ENCODE measurements around the gene RRP1. TPM values are rescaled to one million over a fixed set of nuclear protein-coding genes. Genes with fewer than 3 reads are reported as not detected.

Gene RRP1
- total RNA-seq, 2 experiments from 2014 or later: 50.3 to 55.0 TPM

DNA sequence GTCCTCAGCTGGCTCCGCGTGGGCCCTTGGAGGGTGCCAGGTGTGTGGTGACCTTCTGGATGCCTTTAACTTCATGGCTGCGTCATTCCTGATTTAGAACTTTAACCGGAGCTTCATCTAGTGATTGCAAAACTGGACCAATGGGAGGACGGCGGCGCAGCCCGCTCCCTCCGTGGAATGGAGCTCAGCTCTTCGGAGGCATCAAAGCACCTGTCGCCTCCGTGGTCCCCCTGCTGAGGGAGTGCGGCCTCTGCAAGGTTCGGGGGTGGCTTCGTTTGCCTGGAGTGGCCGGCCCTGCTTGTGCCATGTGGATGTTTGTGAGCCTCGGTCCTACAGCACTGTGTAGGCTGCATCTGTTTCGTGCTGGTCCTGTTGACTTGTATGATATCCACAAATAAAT lies 27.5 kb upstream of the RRP1 start:
- no peaks in the 10 kb centered on the region for H3K79me2 ChIP-seq (ENCODE audit: insufficient read depth, low read depth, low read length)
- no peak overlapping the region for H2AFZ ChIP-seq (ENCODE audit: low read length)
- no peak for DNase-seq (ENCODE audit: low spot score)
- no peaks in the 10 kb centered on the region for H3K9me3 ChIP-seq (ENCODE audit: low read length)
- no peaks in the 10 kb centered on the region for H3K9me2 ChIP-seq (ENCODE audit: insufficient read depth, low read length)
- no peak overlapping the region for H3K4me2 ChIP-seq (ENCODE audit: low read length)
- H3K4me1 ChIP-seq (ENCODE audit: insufficient read depth, low read length, poor library complexity, severe bottlenecking): no peaks in the 10 kb centered on the region
- no peaks in the 10 kb centered on the region for H3K36me3 ChIP-seq (ENCODE audit: insufficient read depth, low read length)
- no TSS peak for BruUV-seq (replicated peaks)
- H3K4me3 ChIP-seq (ENCODE audit: low read depth, low read length, poor library complexity, severe bottlenecking): no peak overlapping the region
- ChIA-PET CTCF (ENCODE audit: unreplicated experiment) (no interaction called here), POLR2A (no interaction called here)
- TF ChIP-seq CTCF (conservative IDR thresholded peaks at IDR 0.05; ENCODE audit: low read length) (no peak), EZH2phosphoT487 (IDR thresholded peaks at IDR 0.05; ENCODE audit: borderline replicate concordance, low read depth, low read length) (no peak)
- intact Hi-C loops (cut with micrococcal nuclease; ENCODE audit: unreplicated experiment): no loop called here
- no peaks in the 10 kb centered on the region for H4K20me1 ChIP-seq (ENCODE audit: insufficient read depth, low read length)
- H3K27ac ChIP-seq (ENCODE audit: low read depth, low read length, poor library complexity, severe bottlenecking): no peak overlapping the region

GRCh38 chr21:43762303-43763128 lies 26.9 kb upstream of the RRP1 start:
- Histone ChIP-seq H3K4me3 (ENCODE audit: low read depth, low read length, poor library complexity, severe bottlenecking) (no peak overlapping the region), H2AFZ (ENCODE audit: low read length) (no peak overlapping the region), H3K79me2 (ENCODE audit: insufficient read depth, low read depth, low read length) (no peaks in the 10 kb centered on the region), H3K27ac (ENCODE audit: low read depth, low read length, poor library complexity, severe bottlenecking) (no peak overlapping the region), H3K9me2 (ENCODE audit: insufficient read depth, low read length) (no peaks in the 10 kb centered on the region), H3K4me2 (ENCODE audit: low read length) (no peak overlapping the region), H3K9me3 (ENCODE audit: low read length) (no peaks in the 10 kb centered on the region), H3K4me1 (ENCODE audit: insufficient read depth, low read length, poor library complexity, severe bottlenecking) (no peaks in the 10 kb centered on the region), H3K36me3 (ENCODE audit: insufficient read depth, low read length) (no peaks in the 10 kb centered on the region), H4K20me1 (ENCODE audit: insufficient read depth, low read length) (no peaks in the 10 kb centered on the region)
- ChIA-PET CTCF (ENCODE audit: unreplicated experiment) (no interaction called here), POLR2A (no interaction called here)
- intact Hi-C loops (cut with micrococcal nuclease; ENCODE audit: unreplicated experiment): no loop called here
- TF ChIP-seq CTCF (conservative IDR thresholded peaks at IDR 0.05; ENCODE audit: low read length) (no peak), EZH2phosphoT487 (IDR thresholded peaks at IDR 0.05; ENCODE audit: borderline replicate concordance, low read depth, low read length) (no peak)
- no peak for DNase-seq (ENCODE audit: low spot score)
- BruUV-seq (replicated peaks): no TSS peak

DNA sequence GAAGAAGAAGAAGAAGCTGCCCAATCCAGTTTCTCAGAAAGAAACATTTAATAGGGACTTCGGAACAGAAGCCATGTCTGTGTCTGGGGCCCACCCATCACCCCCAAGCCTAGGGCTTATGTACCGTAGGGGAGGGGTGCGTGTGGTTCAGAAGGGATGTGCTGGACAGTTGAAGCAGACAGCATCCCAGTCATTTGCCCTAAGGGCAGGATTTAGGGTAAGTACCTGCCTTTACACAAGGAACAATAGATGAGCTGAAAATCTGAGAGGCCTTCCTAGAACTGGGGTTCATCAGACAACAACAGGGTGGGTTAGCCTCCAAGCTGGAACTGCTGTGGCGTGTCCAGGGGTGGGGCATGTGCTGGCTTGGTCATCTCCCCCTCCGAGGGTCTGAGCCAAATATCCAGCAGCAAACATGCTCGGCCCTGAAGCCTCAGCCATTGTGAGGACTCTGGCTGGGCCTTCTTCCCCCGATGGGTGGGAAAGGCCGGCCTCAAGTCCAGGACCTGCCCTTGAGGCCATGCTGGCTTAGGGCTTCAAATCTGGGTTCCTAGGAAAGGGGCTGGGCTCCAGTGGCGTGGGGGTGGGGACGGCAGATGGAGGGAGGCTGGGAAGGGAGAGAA lies 25.4 kb upstream of the RRP1 start:
- Histone ChIP-seq H3K27ac (ENCODE audit: low read depth, low read length, poor library complexity, severe bottlenecking) (no peak overlapping the region), H3K9me2 (ENCODE audit: insufficient read depth, low read length) (no peaks in the 10 kb centered on the region), H3K9me3 (ENCODE audit: low read length) (no peaks in the 10 kb centered on the region), H3K4me3 (ENCODE audit: low read depth, low read length, poor library complexity, severe bottlenecking) (no peak overlapping the region), H3K36me3 (ENCODE audit: insufficient read depth, low read length) (no peaks in the 10 kb centered on the region), H2AFZ (ENCODE audit: low read length) (no peak overlapping the region), H3K4me2 (ENCODE audit: low read length) (no peak overlapping the region), H3K79me2 (ENCODE audit: insufficient read depth, low read depth, low read length) (no peaks in the 10 kb centered on the region), H4K20me1 (ENCODE audit: insufficient read depth, low read length) (no peaks in the 10 kb centered on the region), H3K4me1 (ENCODE audit: insufficient read depth, low read length, poor library complexity, severe bottlenecking) (no peaks in the 10 kb centered on the region)
- ChIA-PET POLR2A (no interaction called here), CTCF (ENCODE audit: unreplicated experiment) (interaction anchor here (0.5 to 0.6 kb wide), 2 partner anchors 27 to 187 kb away, joined by 3 to 4 read pairs; no protein-coding TSS in a partner anchor)
- TF ChIP-seq CTCF (conservative IDR thresholded peaks at IDR 0.05; ENCODE audit: low read length): no peak
- no peak for TF ChIP-seq EZH2phosphoT487 (IDR thresholded peaks at IDR 0.05; ENCODE audit: borderline replicate concordance, low read depth, low read length)
- BruUV-seq (replicated peaks): no TSS peak
- intact Hi-C loops (cut with micrococcal nuclease; ENCODE audit: unreplicated experiment): no loop called here
- DNase-seq (ENCODE audit: low spot score): no peak

All from OCI-LY7 (cell line).